Stimulated activated CD4-positive, alpha-beta T cell treated with anti-CD3 and anti-CD28 coated beads, Interleukin-2, amount 100 ng/mL, for 48 hours (primary cell): ENCODE data around the gene FXR1.

ENCODE experiments used
- DNase-seq, 2 donors: peaks; one replicate each; pipeline ENCODE4 v3.0.0-alpha.2; 2020

Gene FXR1

DNA sequence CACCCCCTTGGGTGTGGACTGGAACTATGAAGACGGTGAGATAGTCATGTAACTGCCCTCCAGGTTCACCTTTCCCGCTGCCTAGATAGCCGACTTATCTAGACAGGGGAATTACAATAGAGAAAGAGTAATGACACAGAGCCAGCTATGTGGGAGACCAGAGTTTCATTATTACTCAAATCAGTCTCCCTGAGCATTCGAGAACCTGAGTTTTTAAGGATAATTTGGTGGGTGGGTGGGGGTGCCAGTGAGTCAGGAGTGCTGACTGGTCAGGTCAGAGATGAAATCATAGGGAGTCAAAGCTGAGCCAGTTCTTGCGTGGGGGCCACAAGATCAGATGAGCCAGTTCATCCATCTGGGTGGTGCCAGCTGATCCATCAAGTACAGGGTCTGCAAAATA lies 96.8 kb downstream of the FXR1 start:
- DNase-seq, result peak; percentile 9 to 17

DNA sequence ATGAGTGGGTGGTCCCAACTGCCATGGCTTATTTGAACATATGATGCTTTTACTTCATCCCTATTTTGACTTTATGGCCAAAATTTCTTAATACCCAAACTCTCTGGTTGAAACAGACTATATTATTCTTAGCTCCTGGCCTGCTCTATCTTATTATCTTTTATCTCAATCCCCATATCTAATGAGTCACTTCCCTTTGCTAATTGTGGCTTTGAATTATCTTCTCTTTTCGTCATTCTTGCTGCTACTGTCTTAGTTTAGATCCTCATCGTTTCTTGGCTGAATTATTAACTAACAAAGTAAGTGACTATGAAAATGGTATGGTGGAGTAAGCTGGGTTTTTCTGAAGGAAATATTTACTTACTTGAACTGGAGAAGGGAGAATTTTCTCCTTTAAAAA lies 105.2 kb downstream of the FXR1 start:
- DNase-seq, result no peak

DNA sequence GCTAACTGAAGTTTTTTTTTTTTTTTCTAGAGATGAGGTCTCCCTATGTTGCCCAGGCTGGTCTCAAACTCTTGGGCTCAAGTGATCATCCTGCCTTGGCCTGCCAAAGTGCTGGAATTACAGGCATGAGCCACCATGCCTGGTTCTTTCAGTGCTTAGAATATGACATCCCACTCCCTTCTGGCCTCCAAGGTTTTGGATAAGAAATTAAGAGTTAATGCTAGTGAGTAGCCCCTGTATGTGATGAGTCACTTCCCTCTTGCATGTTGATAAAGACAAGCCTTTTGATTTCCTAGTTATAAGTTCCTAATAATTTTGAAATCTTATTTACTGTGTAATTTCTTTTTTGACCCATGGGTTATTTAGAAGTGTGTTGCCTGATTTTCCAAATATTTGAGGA lies 112.7 kb downstream of the FXR1 start:
- no peak for DNase-seq

DNA sequence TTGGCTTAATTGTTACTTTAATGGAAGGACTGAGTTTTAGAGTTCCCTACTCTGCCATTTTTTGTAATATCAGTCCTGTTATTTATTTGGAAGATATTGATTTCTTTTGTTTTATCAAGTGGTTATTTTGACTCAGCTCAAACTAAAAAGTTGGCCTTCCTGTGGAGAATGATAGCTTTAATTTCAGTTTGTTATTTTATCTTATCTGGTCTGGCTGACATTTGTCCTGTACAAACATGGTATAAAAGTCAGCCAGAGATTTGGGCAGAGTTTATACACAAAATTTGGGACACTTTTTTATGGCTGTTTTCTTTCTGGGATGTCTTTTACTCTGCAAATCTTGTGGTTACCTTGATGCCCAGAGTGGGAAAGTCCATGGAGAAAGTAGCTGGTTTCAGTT lies 118.5 kb downstream of the FXR1 start:
- DNase-seq, result no peak
